HG03342 (cell line): Measurements from ENCODE around the gene UNC5B.

Source experiments
- ATAC-seq: cut with Tn5 transposase; IDR thresholded peaks from one replicate; pipeline ENCODE4 v1.9.1; 2021; ENCODE audit warnings: mild to moderate bottlenecking, moderate library complexity; ENCODE audit not compliant: unreplicated experiment

UNC5B gene

DNA sequence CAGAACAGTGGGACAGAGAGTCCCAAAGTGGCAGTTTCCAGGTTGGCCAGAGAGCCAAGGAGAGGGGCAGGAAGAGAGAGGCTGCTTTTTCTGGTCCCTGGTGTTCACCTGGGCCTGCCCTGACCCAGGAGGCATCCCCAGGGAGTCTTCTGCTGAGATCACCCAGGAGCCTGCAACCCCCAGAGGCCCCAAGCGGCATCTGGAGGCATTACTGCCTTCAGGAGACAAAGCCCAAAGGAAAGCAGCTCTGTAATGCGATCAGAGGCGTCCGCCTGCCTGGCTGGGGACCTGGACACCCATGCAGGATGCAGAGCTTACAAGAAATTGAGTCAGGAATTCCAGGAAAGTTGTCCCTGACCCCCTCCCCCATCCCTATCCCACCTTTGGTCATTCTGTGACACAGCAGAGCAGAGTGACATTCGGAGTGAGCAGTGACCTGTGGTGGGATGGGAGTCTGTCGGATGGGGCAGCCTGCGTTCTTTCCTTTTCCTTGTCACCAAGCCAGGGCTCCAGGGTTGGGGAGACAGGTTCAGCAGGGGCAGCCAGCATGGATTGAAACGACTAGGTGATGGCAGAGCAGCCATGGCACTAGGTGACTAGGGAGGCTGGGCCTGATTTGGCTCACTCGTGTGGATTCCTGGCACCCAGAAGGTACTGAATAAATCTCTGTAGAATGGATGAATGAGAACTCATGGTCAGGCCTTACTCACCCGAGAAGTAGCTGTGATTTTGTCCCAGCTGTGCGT lies 10.4 kb downstream of the UNC5B start:
- no peak for ATAC-seq

DNA sequence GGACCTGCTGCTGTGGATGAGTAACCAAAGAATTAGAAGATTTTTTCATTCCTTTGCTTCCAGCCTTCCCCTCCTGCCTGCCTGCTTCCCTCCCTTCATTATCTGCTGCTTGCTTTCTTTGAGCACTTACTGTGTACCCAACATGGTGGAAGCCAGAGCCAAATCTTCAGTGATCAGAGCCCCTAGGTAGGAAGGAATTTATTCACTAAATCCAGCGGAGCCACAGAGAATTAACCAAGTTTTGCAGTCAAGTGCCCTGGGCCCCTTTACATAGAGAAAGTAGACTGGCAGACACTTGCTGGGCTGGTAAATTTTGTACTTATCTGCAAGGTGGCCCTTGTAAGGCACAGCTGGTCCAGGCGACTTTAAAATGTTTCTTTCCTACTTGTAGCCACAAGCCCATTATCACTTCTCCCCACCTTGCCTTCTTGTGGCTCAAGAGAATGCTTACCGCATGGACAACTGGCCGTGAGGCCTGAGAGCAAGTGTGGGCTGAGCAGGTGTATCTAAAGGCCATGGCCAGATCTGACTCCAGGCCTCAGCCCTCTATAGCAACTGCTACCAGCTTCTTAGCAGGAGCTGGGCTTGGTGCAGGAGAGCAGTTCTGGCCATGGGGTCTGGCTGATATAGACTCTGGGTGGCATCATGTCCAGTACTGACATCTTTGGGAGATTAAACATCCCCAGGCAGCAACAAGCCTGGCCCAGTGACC lies 11.1 kb downstream of the UNC5B start:
- no peak for ATAC-seq

DNA sequence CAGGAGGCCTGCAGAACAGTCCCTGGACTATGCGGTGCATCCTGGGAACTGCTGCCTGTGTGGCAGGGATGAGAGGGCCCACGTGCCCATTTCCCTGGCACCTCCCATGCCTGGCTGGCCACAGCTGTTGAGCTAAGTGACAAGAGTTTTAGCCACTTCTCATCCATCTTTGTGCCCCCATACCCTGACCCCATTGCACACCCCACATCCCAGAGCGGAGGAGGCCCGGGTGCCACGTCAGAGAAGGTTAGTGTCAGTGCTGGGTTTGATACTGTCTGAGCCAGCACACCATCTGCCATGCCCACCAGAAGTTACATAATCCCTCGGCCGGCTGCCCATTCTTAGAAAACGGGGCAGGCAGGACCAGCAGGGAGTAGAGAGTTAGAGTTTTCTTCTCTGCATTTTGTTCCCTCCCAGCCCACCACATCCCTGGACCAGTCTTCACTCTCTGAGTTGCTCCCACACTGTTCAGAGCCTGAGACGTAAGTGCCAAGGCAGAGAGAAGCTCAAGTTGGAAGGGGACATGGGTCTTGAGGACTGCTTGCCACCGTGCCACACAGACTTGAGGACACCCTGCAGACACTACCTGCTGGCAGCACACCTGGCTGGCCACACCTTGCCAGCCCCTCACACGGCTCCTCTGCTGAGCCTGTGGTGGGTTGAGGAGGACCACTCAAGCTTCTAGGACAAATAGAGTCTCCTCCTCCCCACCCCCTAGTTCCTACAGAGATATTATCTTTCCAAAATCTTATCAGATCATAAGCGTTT lies 13.1 kb downstream of the UNC5B start:
- ATAC-seq = no peak

DNA sequence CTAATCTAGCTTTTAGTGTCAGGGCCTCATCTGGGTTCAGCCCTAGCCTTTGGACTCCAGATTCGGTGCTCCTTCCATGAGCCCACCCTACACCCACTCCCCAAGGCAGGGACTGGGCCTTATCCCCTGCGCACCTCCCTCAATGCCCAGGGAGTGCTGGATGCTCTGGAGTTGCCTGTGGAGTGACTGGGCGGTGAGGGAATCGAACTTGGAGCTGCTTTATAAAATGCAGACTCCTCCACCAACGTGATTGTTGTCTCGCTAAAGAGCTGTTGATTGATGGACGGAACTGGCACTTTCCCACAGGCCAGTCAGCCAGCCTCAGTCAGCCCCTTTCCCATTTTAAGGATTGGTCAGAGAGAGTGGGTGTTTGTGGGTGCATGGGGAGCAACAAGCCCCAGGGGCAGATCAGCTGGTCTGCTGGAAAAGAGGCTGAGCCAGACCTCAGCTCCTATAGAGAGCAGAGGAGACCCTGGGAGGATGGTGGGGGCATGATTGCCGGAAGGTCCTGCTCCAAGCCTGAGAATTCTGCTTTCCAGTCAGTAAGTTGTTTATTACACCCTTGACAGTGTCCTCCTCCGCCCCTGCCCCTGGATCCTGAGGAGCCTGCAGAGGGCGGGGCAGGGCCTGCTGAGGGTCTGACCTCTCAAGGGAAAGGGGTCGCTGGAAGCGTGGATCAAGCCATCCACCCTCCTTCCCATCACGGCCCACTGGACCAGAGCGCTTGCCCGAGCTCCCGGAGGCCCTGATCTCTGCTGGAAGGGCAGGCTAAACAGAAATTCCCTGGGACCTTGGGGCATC lies 16.7 kb downstream of the UNC5B start:
- ATAC-seq = no peak

DNA sequence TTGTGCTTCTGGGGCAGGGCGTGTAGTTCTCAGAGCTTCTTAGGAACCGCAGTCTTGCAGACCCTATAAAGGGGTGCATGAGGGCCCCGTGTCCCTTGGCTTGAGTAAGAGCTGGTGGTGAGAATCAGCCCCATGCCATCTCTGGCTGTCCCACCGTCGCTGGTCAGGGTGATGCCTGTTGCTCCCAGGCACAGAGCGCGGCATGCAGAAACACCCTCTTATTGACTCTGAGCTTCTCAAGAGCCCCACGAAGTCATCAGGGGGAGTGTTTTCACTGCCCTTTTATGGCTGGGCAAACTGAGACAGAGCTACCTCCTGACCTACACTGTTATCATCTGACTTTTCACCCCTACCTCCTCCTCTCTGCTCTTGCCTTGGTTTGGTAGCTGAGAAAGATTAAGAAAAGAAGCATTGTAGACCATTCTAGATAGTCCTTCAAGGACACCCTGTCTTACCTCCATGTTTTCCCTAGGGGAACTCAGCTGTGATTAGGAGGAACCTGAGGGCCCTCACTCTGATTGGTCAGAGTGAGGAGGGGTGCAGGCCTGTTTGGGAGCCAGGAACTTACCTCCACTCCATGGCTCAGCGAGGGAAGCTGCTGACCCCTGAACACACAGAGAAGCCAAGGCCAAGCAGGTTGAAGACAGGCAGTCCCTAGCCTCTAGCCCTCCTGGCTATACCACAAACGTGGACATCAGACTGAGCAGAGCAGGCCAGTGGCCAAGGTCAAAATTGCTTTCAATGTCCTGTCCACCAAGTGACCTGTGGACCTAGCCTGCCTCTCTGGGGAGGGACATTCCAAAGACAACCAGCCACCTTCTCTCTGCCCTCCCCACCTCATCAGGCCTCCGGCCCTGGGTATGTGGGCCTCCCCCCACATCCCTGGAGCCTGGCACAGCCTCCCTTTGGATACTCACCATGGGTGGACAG lies 17.6 kb downstream of the UNC5B start:
- no peak for ATAC-seq

DNA sequence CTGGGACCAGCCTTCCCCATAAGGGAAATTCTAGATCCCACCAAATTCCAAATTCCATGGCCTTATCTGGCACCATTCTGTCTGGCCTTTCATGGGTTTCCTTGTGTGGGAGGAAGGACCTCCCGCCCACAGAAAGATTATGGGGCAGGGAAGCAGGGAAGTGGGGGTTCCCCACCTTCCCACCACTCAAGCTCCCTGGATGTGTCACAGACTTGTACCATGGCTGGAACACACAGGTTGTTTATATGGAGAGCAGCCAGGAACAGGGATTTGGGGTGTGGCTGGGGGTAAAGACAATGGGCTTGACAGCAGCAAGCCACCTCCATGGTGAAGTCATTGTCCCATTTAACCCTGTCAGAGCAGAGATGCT lies 18.3 kb downstream of the UNC5B start:
- ATAC-seq = no peak

DNA sequence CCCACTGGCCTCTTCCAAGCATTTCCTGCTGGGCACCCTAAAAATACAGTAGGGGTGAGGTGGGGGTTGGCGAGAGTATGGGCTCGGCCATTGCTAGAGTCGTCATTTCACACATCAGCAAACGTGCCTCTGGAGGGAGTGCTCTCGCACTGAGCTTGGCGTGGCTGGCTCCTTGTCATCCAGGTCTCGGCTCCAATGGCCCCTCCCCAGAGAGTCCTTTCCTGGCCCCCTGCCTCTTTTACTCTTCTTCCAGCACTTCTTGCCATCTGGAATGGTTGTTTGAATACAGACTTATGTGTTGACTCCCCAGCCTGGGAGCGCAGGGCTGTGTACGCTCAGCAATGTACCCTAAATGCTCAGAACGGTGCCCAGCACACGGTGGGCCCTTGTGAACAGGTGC lies 18.8 kb downstream of the UNC5B start:
- no peak for ATAC-seq

DNA sequence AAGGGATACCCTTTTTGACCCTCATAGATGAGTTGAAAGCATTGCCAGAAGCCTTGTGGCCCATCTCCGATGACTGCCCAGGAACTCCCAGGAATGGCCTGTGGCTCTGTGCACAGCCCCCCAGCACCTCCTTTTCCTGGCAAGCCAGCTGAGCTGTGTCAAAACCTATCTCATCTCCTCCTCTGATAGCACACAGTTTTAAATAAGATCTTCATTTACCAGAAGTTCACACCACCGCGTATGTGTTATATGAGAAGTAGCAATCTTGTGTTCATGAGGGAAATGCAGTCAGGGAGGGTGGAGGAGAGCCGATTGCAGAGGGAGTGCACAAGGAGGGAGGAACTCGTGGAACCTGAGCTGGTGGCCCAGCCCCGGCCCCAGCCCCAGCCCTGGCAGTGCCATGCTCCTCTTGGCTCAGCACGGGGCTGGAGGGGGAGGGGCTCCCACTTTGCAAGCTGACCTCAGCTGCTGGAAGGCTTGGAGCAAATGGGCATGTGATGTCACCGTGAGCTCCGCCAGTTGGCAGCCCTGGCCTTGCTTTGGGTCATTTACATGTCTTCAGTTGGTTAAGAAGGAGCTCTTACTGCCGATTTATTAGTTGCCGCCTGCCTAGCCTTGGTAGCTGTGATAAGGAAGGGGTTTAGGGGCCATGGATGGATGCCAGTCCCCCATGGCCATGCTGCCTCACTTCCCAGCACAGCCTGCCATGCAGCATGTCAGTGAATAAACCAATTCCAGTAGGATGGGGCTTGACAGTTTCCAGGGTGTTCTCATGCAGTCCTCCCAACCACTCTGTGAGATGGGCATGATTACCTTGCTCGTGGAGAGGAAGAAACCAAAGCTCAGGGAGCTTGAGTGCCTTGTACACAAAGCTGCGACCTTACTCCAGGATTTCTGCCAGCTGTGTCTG lies 20.0 kb downstream of the UNC5B start:
- ATAC-seq = no peak

DNA sequence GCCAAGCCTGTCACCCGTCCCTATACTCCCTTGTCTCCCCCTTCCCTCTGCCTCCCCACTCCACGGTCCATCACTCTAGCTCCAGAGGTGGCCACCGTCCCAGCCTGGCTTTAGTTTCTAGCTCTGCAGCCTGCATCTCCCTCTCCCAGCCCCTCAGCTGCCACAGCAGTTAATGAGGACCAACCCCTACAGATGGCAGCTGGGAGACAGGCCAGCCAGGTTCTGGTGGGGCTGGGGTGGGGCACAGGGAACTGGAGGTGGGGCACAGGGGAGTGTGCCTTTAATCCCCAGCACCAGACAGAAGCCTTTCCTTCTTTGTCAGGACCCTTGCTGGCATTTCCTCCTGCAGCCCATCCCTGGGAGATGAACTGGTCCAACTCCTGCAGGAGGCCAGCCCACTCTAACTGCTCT lies 21.1 kb downstream of the UNC5B start:
- no peak for ATAC-seq

DNA sequence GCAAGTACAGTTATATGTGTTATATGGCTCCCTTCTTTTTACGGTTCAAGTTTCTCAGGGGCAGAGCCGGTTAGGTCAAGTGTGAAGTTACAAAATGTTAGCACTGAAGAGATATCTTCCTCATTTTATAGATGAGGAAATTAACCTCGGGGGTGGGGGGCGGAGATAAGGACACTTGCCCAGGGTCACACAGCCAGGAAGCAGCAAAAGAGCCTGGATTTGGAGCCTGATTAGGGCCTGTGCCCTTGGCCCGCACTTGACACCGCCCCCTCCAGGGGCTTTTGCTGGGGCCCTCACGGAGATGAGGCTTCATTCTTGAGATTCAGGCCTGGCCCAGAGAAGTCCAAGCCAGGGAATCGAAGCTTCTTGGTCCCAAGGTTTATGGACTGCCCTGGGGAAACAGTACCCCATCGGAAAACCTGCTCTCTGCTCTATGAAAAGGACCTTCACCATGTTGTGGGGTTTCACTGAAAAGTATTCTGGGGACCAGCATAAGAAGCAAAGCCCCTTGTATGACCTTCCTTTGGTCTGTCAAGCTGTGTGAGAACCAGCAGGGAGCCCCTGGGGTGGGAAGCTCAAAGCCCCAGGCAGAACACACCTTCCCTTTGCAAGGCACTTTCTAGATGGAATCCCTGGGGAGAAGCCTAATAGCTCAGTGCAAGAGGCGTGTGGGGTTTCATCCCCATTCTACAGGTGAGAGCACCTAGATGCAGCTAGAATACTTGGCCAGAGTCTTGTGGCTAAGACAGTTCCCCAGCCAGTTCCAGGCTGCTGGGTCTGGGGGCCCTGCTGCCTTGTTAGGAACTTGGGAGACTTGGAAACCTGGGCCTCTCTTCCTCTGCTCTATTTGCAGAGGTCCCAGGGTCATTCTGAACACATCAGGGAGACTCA lies 21.9 kb downstream of the UNC5B start:
- no peak for ATAC-seq

DNA sequence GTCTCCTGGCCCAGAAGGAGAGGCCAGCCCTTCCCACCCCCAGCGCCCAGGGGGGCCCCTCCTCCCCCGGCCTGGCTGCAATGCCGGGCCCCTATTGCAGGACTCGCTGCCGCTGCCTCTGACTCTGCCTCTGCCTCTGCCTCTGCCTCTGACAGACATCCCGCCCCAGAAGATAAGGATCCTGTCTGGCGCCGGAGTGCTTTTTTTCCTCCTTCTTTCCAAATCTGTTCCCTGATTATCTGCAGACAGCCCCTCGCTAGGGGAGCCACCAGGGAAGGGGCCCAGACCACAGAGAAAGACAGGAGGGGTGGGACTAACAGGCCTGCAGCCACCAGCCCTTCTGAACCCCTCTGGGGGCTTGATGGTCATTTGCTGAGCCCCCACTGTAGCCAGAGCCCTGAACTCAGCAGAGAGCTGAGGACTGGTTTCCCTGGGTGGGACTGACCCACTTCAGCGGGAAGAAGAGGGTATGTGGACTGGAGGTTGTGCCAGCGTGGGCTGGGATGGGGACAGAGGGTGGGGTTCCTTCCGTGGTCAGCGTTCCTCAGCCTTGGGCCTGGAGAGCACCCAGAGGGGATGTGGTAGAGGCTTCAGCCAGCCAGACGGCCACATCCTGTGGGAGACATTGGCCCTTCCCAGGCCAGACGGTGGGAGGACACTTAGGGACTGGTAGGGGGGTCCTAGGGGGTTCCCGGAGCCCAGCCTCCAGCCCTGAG lies 22.8 kb downstream of the UNC5B start:
- ATAC-seq = no peak

DNA sequence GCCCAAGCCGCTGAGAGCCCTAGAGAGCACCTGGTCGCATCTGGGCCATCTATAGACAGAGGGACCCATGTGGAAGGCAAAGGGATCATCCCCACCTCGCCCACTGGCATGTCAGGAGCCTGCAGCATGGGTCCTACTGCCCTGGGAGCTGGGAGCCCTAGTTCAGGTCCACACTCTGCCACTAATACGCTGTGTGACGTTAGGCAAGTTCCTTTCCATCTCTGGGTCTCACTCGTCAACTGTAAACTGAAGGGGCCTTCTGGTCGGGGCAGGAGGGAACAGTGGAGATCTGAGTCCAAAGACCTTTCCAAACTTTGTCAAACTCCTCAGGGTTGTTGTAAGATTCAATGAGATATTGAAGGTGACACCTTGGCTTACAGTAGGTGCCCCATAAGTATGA lies 23.4 kb downstream of the UNC5B start:
- no peak for ATAC-seq

DNA sequence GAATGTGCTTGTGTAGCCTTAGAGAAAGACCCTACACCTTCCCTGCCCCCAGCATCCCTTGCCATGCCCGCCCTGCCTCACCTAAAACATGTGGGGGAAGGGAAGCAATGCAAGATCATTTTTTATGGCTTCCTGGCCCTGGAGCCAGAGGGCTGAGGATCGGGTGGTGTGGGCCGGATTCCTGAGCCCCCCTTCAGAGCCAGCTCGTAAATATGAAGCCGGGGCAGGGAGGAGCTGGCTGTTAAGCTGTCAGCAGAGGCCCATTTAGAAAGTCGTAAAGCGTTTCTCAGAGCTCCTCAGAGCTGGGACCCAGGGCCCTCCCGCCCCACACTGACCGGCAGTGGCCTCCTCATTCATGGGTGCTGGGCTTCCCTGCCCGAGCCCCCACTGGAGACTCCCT lies 23.9 kb downstream of the UNC5B start:
- no peak for ATAC-seq

DNA sequence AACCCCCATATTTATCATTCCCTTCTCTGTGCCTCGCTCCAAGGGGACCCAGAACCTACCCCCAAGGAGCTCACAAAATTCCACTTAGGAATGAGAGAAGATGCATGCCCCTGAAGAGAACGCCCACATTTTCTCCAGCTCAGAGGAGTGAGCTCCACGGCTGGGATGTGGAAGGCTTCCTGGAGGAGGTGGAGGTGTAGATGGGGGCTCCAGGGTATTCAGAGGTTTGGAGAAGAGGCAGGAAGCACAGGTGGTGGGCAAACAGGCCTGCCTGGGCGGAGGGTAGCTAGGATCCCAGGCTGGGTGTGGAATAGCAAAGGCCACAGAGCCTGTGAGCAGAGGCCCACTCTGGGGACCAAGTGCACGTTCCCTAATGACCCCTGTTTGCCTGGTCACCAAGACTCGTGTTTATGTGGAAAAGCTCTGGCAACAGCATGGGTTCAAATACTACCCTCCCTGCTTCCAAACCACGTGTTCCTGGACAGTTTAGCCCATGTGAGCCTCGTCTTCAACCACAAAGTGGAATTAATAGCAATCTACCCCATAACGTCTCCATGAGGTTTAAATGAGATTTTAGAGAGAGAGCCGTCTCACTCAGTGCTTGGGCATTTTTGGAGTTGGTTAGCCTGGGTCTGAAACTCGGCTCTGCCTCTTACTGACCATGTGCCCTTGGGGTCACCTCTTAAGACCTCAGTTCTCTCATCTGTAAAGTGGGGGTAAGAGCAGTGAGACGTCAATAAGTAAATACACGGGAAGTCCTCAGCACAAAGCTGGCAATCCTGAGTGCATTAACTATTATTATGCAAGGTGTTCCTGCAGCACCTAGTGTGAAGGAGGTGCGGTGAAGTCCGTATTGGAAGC lies 24.7 kb downstream of the UNC5B start:
- ATAC-seq = no peak

DNA sequence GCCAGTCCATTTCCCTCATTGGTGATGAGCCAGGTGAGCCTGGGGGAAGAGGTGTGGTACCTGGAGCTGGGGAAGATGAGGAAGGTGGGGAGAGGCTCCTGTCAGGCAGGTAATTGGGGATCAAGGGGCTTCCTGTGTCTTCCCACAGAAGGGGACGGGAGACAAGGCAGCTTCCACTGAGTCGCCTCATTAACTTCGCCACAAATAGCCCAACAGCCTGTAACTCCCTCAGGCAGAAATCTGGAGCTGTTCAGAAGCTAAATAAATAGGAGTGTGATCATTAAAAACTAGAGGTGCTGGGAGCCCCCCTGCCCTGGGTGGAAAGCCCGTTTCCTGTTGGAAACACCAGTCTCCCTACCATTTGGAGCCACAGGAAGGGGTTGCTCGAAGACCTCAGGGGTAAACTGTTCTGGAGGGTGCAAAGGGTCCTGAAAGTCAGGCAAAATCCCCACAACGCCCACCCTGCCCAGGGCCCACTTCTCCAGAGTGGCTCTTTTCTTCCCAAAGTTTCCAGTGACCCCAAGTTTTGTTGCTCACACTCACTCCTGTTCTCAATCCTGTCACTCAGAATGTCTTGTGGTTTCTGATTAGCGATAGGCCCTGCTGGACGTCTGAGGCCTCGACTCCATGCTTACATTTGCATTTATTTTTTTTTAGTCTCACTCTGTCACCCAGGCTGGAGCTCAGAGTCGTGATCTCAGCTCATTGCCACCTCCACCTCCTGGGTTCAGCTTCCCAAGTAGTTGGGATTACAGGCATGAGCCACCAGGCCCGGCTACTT lies 25.7 kb downstream of the UNC5B start:
- ATAC-seq = no peak

DNA sequence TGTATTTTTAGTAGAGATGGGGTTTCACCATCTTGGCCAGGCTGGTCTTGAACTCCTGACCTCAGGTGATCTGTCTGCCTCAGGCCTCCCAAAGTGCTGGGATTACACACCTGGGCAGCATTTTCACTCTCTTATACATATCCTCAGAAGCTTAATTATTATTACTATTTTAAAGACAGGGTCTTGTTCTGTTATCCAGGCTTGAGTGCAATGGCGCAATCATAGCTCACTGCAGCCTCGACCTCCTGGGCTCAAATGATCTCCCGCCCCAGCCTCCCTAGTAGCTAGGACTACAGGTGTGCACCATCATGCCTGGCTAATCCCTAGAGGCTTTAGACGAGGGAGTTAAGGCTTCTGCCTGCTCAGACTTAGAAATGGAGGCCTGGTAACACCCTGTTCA lies 26.3 kb downstream of the UNC5B start:
- ATAC-seq = no peak
